Right kidney (tissue), 1 donor: ENCODE data around the gene ASTN2.
"Not testable (repeated sequence)": the region's sequence is repeated elsewhere in the genome, so short reads cannot be mapped to it uniquely, and the experiment has no call there.

Experiments
- DNase-seq: peaks from one replicate; pipeline ENCODE4 v3.0.0-alpha.2; 2016

ASTN2 gene

DNA sequence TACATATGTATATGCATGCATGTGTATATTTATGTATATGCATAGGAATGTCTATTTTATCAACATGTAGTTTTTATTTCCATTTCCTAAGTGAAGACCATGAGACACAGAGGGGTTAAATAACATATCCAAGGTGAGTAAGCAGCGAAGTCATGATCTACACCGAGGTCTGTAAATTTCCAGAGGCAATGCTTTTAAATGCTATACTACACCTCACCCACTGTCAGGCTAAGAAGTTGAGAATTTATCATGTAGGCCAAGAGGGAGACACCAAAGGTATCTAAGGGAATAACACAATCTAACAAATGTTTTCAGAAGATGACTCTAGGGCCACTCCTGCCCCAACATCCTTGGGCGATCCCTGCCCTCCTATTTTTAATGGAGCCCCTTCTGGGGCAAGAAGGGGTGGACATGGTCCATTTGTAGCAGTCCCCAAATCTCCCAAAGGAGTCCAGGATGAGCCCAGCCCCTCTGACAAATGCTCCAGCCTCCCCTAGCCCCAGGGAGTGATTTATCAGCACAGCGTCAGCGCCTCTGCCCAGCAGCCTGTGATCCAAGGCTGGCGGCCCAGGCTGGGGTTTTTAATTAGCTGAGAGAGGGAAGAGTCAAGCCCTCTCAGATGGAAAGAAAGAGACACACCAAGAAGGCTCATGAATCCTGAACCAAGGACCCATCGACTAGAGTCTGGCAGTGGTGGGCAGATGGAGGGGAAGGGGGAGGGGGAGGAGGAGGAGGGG, 339.9 kb downstream of the ASTN2 start:
- DNase-seq, result peak; percentile 27

DNA sequence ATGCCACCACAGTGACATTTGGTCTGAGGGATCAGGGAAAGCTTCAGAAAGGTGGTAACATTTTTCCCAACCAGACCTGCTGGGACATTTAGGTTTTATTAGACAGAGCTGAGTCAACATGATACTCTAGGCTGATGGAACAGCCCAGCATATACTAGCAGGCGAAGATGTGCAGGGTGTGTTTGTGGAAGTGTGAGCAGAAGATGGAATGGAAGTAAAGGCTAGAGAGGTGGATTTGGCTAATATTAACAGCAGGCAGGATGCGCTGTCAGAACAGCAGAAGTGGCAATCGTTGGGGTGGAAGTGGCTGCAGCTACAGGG, 340.6 kb downstream of the ASTN2 start:
- DNase-seq, result no peak

DNA sequence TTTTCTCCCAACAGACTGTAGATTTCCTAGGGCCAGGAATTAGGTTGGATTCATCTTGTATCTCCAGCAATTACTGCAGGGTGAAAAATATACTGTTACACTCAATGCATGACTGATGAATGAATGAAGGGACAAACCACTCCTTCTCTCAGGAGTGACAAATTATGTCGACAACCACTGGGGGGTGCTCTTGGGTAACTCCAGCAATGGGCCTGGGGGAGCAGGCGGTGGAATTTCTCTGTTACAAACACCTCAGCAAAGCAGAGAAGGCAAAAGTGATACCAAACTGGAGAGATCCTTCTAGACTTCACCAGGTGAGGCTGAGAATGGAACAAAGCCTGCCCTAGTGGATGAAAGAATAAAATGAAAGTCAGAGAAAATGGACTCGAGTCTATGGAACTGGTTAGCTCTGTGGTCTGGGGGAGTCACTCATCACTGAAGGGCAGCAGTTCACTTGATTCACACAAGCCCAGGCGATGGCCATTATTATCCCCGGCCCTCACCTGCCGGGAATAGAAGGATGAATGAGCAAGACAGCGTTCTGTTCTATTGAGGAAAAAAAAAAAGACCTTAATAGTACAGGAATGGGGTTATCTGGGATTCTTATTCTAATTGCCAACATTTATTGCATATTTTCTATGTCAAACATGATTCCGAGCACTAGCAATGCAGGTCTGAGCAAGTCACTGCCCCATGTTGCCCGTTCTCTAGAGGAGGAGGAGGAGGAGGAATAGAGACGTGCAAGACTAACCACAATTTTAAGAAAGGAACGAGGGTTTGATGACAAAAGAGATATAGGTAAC, 341.1 kb downstream of the ASTN2 start:
- DNase-seq, result no peak

DNA sequence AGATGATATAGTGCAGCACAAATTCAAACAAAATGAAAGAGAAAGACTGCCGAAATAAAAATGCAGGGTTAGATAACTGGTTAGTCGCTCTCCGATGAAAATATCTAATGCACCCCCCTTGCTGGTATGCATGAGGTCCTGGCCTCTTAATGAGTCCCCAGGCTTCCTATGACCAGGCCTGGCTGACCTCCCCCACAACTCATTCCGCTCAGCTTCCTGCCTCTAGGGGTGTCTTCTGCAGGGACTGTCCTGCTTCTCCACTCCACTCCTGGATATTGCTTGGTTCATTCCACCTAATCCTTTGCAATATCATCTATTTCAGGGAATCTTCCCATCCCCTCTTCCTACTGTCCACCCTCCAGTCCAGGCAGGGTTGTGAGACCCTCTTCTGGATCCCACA, 341.8 kb downstream of the ASTN2 start:
- DNase-seq, result no peak

DNA sequence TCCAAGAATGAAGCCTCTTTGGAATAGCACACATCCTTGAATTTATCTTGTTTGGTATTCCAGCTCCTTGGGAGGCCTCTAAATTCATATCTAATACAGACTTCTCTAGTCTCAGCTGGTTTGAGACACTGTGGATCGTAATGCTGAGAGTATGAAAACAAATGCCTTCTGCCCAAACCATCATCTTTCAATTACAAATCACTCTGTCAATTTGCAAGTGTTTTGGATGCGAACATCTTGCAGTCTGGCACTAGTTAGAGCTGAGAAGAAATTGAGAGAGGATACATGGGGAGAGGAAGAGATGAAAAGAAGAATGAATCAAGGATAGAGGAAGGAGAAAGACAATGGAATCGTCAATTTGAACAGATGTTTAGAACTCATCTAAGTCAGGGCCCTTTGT, 342.6 kb downstream of the ASTN2 start:
- DNase-seq, result no peak

DNA sequence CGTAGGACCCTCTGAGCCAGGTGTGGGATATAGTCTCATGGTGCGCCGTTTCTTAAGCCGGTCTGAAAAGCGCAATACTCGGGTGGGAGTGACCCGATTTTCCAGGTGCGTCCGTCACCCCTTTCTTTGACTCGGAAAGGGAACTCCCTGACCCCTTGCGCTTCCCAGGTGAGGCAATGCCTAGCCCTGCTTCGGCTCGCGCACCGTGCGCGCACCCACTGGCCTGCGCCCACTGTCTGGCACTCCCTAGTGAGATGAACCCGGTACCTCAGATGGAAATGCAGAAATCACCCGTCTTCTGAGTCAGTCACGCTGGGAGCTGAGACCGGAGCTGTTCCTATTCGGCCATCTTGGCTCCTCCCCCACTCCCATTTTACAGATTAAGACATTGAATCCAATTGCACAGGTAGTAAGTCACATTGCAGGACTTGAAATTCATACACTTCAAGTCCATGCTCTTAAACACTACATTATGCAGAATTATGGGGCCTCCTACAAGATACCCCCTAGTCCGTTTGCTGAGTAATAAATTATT, 343.1 kb downstream of the ASTN2 start:
- not testable (repeated sequence) for DNase-seq

DNA sequence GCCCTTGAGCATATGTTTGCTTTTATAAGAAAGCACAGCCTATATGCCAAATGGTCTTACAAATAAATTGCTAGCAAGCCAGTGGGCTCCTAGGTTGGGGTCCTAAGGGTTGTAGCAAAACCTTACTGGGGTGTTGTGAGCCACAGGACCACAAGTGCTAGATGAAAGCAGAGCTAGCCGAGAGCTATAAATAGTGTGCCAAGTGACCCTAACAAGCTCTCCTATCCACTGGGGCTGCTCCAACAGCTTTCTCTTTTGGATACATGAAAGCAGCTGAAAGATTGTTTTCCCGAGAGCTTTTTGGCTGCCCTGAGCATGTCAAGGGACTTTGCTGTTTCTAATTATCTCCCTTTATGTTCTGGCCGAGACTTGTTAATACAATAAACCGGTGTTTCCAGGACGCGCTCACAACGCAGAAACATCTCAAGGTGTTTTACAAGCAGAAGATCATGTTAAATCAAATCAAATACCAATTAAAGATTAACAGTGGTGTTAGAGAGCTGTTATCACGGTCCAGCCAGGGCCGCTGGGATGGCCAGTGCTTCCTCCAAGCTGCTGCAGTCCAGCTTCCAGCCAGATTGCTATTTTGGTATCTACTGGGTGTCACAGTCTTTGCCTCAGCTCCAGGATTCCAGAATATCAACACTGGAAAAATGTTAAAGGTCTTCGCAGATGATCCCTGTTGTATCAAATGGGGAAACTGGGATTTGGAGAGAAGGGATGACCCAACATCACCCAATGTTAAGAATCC, 351.0 kb downstream of the ASTN2 start:
- DNase-seq, result no peak

DNA sequence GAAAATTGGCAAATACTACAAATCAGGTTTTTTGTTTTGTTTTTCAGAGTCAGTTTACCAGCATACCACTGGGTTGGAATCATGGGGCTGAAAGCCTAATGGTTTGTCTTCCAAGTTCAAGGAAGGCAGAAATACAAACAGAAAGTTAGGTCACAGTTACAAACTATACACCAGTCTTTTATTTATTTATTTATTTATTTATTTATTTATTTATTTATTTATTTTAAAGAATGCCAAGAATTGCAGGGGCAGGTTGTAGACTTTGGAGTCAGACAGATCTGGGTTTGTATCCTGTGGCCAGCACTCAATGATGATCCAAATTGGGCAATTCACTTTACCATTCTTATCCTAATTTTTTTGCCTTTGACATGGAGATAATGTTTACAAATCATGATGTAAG, 353.9 kb downstream of the ASTN2 start:
- no peak for DNase-seq

DNA sequence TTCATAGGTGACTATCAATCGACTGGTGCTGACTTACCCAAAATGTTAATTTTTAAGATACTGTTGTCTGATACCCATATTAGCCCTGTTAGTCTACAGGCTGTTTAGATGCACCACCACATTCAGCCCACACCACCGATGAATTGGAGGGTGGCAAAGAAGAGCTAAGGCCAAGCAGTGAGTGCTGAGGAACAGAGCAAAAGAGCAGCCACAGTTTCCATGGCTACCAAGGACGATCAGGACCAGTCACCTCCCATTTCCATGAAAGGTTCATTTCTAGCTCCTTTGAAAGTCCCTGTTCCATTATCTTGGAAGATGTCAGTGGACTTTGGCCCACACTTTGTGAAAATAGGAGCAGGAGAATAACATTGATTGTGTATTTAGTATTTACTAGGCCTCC, 364.9 kb downstream of the ASTN2 start:
- DNase-seq, result no peak

DNA sequence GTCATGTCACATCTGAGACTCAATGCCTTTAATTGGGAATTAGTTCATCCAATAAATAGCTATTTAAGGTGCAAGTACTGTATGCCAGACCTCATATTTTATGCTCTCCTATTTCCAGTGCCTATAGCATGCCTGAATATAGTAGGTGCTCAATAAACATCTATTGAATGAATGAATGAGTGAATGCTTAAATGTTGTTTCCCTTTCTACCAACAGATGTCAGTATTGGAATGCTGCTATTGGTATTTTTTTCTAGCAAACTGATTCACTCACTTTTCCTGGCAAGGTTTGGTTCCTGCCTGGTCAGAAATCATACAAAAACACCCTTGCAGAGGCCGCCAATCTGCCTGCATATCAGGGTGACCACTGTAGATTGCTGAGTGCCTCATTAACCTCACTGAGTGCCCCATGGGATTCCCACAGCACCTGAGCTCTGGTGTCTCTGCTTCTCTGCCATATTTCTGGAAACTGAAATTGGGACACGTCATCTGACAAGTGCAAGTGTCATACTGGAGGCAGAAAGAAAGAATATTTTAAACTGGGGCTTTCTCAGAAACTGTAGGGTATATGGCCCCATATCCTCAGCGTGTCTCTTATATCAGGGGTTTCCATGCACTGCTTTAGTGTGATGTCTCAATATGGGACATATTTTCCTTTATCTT, 368.1 kb downstream of the ASTN2 start:
- no peak for DNase-seq

DNA sequence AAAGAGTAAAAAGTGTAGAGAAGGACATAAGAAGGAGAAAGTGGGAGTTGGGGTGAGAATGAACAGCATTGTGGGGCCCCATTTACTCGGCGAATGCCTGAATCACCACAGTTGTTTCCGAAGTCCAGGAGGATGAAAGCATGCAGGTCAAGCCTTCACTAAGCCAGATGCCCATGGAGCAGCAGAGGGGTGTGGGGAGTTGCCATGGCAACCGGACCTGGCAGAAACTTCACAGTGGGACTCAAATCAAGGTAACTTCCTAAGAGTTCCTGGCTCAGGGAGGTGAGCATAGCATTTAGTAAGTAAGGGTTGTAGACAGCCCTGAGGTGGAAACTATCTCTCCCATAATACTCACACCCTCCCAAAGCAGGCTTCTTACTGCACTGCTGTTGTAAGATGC, 370.6 kb downstream of the ASTN2 start:
- DNase-seq, result no peak

DNA sequence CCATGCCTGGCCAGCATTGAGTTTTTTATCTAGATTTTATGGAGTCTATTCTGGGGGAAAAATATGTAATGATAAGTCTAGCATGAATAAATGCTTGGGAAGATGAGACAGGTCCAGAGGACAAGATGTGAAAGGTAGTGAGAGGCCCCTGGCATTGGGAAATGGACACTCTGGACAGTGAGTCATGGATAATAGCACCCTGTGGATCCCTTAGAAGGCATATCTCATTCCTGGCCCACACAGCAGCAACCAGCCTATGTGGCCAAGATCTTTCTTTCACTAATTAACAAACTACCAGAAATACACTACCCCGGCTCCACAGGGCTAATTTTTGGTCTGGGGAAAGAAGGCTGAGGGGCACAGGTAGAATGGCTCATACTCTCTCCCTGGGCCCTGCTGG, 371.7 kb downstream of the ASTN2 start:
- no peak for DNase-seq

DNA sequence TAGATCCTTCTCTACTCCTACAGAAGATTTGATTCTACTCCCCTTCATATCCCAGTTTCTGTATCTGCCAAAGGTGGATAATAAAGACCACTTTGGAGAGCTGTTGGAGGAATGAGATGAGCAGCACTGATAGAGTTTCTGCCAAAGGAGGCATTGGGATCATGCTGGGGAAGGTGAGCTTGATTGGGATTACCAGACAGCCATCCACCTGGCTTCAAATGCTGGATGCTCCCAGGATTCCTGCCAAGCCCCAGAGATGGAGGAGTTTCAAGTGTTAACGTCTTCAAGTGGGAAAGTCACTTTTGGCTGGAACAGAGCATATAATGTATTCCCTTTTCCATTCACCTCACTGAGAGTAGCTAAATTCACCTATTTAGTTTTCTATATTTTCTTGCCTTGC, 379.3 kb downstream of the ASTN2 start:
- no peak for DNase-seq

DNA sequence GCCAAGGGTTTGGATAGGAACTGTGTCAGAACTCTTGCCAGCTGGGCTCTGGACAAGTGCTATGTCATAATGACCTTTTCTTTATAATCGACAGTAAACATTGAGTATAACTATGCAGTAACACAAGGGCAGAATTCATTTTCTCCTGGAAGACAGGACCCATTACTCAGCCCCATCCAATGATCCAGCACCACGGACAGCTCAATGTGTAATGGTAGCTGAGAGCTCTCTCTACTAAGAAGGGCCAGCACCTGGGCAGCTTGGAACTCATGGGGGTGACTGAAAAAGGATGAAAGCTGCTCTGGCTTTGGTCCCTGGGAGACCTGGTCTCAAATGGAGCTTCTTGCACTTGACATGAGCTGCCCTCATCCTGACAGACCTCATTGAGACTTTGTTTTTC, 380.0 kb downstream of the ASTN2 start:
- DNase-seq, result no peak

DNA sequence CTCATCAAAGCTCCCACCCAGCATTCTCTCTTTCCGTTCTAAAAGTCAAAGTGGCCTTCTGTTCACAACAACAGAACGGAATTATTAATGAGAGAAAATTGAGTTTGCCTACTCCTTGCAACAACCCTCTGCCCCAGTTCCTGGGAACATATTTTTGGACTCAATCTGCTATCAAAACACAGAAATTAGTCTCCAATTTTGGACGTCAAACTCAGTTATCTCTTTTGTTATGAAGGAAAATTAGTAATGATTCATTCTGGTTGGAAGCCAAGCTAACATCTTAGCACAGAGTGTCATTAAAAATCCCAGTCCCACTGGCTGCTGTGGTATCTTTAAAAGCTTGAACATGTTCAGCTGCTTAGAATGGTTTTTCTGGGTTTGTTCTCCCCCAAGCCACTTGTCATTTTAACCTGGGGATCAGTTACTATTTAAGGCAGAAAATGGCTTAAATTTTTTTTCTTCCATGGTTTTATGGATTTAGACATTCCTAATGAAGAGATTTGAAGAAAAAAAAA, 384.5 kb downstream of the ASTN2 start:
- DNase-seq, result no peak

DNA sequence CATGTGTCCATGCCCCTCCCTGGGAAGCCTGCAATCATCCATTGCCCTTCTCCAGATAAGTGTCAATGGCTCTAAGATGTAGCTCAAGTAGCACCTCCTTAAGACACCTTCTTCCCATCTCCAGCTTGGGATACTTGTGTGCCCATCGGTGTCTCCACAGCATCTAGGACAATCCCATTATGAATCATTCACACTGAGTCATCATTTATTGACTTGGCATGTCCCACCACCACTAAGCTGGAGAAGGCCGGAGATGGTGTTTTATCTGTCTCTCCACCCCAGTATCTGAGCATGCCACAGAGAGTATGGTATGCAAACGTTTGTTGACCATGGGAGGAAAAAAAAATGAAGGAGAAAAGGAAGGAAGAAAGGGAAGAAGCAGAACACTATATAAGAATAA, 385.5 kb downstream of the ASTN2 start:
- DNase-seq, result no peak

DNA sequence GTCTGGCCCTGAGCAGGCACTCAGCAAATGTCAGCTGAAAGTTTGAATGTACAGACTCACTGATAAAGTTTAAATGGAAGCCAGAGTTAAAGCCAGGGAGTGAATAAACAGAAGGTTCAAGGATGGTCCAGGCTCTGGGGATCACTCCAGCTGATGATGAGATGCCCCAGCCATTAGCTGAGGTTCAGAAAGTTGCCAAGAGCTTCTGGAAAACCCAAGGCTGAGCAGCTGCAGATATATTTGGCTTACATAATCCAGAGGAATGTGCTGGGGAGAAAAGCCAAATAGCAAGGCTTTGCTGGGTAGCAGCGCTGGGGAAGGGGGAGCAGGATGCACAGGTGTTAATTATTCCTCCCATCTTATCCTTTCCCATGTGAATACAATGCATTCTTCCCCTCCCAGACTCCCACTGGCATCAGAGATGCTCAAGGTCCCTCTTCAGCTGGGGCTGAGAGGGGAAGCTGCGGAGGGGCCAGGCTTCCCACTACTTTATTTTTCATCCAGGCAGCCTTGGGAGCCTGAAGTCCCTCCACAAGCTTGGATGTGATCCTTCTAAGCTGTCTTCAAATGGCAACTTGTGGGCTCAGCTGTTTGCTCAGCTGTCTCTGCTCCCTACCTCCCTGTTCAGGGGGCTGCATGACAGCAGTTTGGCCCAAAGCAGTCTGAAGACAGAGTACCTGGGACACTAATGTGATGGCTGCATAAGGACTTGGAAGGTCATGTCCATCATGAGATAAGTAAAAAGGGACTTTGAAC, 386.6 kb downstream of the ASTN2 start:
- DNase-seq, result no peak

DNA sequence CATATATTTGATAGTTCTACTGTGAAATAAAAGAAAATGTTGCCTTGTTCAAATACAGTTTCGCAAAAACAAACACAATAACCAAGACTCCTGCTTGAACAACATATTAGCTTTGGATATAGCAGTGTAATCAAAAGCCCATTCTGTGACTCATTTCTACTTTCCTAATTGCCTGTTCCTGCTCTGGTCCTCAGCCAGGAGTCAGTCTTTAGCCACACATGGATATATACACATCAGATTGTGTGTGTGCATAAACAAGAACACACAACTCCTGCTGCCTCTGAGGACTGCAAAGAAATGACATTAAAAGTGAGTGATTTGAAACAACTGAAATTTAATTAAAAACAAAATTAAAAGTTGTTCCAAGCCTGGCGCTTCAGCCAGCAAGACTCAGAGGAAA, 393.0 kb downstream of the ASTN2 start:
- DNase-seq, result no peak

DNA sequence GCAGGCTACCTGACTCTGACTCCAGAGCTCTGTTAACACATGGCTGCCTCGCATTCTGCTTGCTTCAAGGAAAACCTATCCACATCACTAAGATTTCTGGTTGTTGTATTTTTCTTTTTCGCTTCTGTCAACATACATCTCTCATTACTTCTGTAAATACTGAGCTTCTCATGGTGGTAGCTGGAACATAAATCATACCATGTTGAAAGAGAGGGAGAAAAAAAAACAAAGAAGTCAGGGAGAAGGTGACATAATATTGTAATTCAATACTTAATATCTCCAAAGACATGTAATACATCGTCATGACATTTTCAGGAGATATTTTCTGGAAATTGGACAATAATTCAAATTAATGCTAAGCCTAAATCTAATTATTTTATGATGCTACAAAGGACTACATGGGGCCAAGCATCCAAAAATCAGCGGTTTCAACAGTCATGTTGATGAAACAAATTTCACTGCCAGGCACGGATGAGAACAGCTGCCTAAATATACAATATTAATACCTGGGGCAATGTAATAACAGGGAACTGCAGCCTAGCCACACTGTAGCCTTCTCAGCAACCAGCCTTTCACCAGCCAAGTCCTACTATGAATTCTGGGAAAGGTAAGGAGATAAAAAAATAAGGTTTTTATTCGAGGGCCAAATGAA, 395.8 kb downstream of the ASTN2 start:
- DNase-seq, result no peak

DNA sequence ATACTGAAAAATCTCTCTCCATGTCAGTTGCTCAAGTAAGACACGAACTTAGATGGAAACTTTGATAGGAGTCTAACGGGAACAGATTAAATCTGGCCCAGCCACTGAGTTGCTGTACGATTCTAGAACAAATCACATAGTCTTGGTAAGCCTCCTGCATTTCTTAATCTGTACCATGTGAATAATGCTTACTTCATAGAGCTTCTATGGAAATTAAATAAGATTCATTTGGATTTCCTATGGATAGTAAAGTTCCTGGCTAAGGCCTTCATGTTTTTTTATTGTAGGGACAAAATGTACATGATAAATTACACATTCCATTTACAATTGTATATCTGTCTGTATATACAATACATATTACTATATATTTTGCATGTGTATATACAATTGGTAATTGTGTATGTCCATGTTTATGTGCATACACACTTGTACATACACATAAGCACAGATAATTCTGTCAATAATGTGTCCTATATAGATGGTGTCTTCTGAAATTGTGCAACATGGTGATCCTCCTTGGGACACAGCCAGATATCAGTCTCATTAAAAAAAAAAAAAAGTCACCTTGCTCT, 397.4 kb downstream of the ASTN2 start:
- DNase-seq, result no peak

DNA sequence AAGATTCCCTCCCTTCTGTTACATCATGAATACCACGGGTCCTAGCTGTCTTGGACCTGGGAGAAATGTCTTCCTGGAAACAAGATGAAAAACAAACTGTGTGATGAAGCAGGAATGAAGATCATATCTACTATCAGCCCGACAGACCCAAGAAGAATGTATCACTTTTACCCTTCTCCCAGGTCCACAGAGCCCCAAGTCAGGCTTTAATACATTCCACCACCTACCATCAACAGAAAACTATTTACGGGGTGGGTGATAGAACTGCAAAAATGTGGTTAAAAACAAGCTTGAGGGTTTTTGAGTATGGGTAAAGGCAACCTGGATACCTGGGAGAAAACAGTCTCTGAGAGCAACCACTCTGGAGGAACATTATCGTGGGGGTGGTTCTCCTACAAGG, 400.8 kb downstream of the ASTN2 start:
- no peak for DNase-seq
